ENCODE data around the gene TSPAN14.

The TSPAN14 gene

GRCh38 chr10:80484243-80484642 lies 30.1 kb downstream of the TSPAN14 start:
- DNase-seq (ENCODE audit: low read depth in 1 of 2, low spot score in 1 of 2) = no peak
- TF ChIP-seq JUND (IDR thresholded peaks at IDR 0.05; ENCODE audit: low read depth) = no peak
- in situ Hi-C loops (cut with HindIII; ENCODE audit: low pct_unique_long_range_greater_than_20kb, low sequenced_read_pairs) = no loop called here

DNA sequence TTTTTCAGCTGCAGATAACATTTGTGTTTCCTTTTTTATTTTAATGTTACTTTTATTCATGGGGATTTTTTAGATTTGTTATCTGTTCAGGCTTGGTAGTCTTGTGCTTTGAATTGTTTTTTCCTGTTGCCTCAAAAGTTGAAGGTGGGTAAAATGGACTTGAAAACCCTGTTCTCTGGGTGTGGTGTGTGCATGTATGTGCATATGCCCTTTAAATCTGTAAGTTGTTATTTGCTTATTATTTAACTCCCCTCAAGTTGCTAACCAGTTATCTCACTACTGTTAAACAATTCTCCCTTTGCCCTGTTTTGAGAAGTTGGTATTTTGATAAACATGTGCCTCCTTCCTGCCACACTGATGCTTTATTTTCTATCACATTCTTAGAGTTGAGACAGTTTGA lies 30.6 kb downstream of the TSPAN14 start:
- no peak for DNase-seq (ENCODE audit: low read depth in 1 of 2, low spot score in 1 of 2)
- in situ Hi-C loops (cut with HindIII; ENCODE audit: low pct_unique_long_range_greater_than_20kb, low sequenced_read_pairs) = no loop called here

DNA sequence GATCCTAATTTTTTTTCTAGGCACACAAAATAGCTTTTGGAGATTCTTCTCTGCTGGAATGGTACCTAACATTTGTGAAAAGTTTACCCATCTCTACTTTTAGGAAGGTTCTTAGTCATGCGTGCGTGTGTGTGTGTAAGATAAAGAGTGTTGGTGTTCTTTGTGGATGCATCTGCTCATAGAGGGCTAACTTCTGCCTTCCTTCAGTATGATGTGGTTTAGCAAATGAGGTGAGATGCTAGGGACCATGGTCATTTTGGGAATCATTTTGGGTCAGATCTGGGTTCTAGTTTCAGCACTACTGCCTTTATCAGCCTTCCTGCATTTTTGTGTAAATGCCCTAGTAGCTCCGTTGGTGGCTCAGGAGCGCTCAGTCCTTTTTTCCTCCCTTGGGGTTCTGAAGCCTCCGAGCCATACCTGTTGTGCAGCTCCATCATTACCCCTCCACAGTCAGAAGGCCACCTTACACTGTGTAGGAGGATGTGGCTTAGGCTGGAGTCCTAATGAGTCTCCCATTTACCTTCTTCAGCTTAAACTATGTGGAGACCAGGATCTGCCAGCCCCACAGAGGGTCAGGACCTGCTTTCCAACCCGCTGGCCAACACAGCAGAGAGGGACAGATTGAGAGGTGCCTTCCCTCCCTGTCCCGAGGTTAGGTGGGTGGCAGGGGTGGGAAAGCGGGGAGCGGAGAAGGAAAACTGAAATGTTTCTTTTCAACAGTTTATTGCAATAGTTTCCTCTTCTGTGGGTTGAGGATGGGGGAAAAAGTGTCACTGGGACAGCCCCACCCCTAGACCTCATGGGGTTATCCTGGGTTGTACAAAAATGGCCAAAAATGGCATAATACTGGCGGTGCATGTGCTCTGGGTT lies 31.2 kb downstream of the TSPAN14 start:
- TF ChIP-seq JUND (IDR thresholded peaks at IDR 0.05; ENCODE audit: low read depth) = no peak
- in situ Hi-C loops (cut with HindIII; ENCODE audit: low pct_unique_long_range_greater_than_20kb, low sequenced_read_pairs) = no loop called here
- DNase-seq (ENCODE audit: low read depth in 1 of 2, low spot score in 1 of 2) = no peak

More for the DNA sequence above, 30.6 kb downstream of the TSPAN14 start:
- TF ChIP-seq JUND (IDR thresholded peaks at IDR 0.05; ENCODE audit: low read depth) = no peak

- no peak for TF ChIP-seq JUND (IDR thresholded peaks at IDR 0.05; ENCODE audit: low read depth)
- DNase-seq (ENCODE audit: low read depth in 1 of 2, low spot score in 1 of 2) = no peak
- in situ Hi-C loops (cut with HindIII; ENCODE audit: low pct_unique_long_range_greater_than_20kb, low sequenced_read_pairs) = no loop called here
Observed at GRCh38 chr10:80485946-80486764, 32.0 kb downstream of the TSPAN14 start.

GRCh38 chr10:80486785-80487420 lies 32.8 kb downstream of the TSPAN14 start:
- in situ Hi-C loops (cut with HindIII; ENCODE audit: low pct_unique_long_range_greater_than_20kb, low sequenced_read_pairs) = no loop called here
- TF ChIP-seq JUND (IDR thresholded peaks at IDR 0.05; ENCODE audit: low read depth) = no peak
- DNase-seq (ENCODE audit: low read depth in 1 of 2, low spot score in 1 of 2) = no peak

DNA sequence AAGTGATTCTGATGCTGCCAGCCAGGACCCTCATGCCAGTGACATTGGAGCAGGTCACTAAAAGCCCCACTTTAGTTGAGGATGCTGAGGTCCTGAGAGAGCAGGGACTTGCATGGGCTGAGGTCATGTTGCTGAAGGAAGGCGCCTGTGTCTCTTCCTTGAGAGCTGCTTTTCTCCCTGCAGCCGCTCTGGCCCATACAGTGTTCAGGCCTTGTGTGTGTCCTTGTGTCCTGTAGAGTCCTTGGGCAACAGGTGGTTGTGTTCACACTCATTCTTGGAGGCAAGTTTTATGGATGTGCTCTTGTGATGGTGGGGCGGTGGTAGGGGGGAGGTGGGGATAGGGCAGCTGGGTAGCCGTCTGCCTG lies 33.3 kb downstream of the TSPAN14 start:
- TF ChIP-seq JUND (IDR thresholded peaks at IDR 0.05; ENCODE audit: low read depth) = no peak
- in situ Hi-C loops (cut with HindIII; ENCODE audit: low pct_unique_long_range_greater_than_20kb, low sequenced_read_pairs) = no loop called here
- no peak for DNase-seq (ENCODE audit: low read depth in 1 of 2, low spot score in 1 of 2)

GRCh38 chr10:80487791-80488538 lies 33.9 kb downstream of the TSPAN14 start:
- in situ Hi-C loops (cut with HindIII; ENCODE audit: low pct_unique_long_range_greater_than_20kb, low sequenced_read_pairs) = no loop called here
- no peak for TF ChIP-seq JUND (IDR thresholded peaks at IDR 0.05; ENCODE audit: low read depth)
- no peak for DNase-seq (ENCODE audit: low read depth in 1 of 2, low spot score in 1 of 2)

DNA sequence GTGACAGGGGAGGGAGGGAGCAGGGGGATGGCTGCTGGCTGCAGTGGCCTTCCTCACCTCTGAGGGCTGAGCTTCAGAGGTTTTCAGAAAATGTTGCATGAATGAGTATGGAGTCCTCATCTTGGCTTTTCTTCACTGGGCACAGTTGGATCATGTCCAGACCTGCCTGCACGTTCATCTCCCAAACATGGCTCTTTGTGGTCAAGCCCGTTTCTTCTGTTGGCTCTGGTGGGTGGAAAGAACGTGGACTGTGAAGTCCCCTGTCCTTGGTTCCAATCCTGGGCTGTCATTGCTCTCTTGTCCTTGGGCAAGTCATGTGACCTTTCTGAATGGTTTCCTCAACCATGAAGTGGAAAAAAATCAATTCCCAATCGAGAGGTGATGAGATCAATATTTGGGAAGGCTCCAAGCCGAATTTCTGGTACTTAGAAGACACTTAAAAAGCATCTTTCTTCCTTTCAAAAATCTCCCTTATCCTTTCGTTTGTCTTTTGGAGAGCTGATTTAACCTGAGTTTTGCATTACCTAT lies 34.5 kb downstream of the TSPAN14 start:
- no peak for TF ChIP-seq JUND (IDR thresholded peaks at IDR 0.05; ENCODE audit: low read depth)
- in situ Hi-C loops (cut with HindIII; ENCODE audit: low pct_unique_long_range_greater_than_20kb, low sequenced_read_pairs) = no loop called here
- DNase-seq (ENCODE audit: low read depth in 1 of 2, low spot score in 1 of 2) = no peak

- TF ChIP-seq JUND (IDR thresholded peaks at IDR 0.05; ENCODE audit: low read depth) = no peak
- DNase-seq (ENCODE audit: low read depth in 1 of 2, low spot score in 1 of 2) = no peak
- in situ Hi-C loops (cut with HindIII; ENCODE audit: low pct_unique_long_range_greater_than_20kb, low sequenced_read_pairs) = no loop called here
Observed at GRCh38 chr10:80489371-80490112, 35.4 kb downstream of the TSPAN14 start.

- no peak for DNase-seq (ENCODE audit: low read depth in 1 of 2, low spot score in 1 of 2)
- no peak for TF ChIP-seq JUND (IDR thresholded peaks at IDR 0.05; ENCODE audit: low read depth)
- in situ Hi-C loops (cut with HindIII; ENCODE audit: low pct_unique_long_range_greater_than_20kb, low sequenced_read_pairs) = no loop called here
Observed at GRCh38 chr10:80491251-80492102, 37.4 kb downstream of the TSPAN14 start.

Measured in T47D (cell line).